CMK (cell line): Measurements from ENCODE around the gene PIEZO1.

Experiments
- DNase-seq: peaks from one replicate; pipeline ENCODE4 v3.0.0-alpha.2; 2010; ENCODE audit warnings: low read depth

PIEZO1 gene

DNA sequence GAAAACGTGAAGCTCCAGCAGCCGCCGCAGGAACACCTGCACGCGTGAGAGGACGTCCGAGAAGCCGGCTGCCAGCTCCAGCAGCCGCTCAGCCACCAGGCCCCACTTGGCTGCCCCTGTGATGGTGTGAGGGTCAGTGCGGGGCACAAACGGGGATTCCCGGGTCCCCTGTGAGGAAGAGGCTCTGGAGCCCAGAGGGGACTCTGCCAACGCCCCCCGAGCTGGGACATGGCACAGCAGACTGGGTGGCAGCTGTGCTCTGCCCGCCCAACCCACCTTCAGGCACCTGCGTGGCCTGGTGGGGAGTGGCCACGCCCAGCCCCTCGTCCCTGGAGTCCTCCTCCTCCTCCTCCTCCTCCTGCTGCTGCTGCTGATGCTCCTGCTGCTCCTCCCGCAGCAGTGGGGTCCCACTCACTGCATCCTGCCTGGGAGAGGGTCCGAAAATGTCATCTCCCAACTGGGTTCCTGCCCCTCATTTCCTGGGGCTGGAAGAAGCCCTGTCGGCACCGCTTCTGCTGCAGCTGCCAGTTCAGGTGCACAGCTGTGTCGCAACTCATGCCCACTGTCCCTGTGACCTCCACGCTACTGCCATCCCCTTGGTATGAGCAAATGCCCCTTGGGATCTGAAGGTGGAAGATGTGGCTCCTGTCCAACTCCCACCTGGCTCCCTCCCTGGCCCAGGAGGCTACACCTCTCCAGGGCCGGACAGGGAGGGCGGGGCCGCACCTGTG is 51.2 kb downstream of the PIEZO1 start:
- no peak for DNase-seq

DNA sequence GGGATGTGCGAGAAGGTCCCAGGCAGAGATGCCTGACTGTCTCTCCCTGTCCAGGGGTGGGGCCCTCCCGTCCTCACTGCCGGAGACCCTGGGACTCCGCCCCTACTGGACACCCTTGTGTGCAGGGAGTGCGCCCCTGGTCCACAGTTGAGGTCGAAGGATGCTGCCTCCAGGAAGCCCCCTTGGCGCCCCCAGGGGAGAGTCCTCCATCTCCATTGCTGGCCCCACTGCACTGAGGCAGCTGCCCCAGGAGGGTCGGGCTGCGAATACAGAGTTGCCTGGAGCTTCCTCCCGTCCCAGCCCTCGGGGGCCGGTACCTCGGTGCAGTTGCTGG is 52.1 kb downstream of the PIEZO1 start:
- DNase-seq, result no peak

DNA sequence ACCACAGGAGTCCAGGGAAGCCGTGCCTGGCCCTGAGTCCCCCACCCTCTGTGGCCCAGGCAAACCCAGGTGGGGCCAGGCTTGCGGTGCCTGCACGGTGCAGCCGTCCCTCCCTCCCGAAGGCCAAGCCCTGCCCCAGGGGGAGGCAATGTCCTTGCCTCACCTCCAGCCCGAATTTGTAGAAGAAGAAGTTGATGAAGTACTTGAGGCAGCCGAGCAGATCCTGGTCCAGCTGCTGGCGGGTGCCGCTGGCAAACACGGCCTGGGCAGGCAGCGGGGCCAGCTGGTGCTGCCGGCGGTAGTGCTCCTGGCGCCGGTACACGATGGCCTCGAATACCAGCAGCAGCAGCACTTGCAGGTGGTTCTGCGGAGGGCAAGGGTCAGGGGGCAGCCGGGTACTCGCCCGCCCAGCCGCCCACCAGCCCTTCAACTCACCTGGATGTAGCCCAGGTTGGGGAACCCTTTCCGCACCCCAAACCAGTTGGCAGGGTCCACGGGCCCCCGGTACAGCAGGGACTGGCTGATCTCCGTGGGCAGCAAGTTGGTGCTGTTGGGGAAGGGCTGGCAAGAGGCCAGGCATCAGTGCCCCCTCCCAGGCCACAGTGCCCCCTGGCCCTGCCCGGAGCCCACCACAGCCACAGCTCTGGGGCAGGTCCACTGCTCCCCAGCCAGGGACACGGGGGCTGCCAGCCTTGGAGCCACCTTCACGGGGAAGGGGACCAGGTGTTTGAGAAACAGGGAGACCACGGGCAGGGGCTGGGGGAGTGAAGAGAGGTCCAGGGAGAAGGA is 52.7 kb downstream of the PIEZO1 start:
- no peak for DNase-seq

DNA sequence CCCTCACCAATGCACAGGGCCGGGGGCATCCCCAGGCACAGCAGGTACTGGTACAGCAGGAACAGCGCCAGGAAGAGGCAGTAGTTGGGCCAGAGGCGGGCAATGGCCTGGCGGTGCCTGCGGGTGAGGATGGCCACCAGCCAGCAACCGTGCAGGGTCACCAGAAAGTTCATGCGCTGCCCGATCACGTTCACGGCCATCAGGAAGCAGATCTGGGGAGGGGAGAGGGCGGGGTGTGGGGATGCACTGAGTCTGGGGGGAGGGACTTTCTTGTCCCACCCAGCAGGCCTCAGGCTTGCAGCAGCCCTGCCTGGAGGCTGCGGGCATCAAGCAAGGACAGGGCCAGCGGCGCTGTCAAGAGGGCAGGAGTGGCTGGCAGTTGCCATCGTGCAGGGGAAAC is 53.3 kb downstream of the PIEZO1 start:
- DNase-seq, result no peak

GRCh38 chr16:88730632-88731607 is 54.1 kb downstream of the PIEZO1 start:
- no peak for DNase-seq

DNA sequence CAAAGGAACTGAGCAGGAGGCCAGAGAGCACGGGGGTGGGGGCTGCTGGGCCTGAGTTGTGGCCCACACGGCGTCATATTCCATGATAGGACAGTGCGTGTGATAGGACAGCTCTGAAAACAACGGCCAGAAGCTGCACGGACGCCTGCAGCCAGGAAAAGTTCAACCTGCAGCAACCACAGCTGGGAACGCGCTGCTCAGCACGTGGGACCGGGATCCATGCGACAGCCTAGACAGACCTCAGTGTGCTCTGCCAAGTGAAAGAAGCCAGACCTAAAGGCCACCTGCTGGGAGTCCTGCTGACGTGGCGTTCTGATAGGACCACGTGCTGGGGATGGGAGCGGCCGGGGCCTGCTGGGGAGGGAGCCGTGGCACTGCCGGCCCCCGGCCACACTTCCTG is 57.1 kb downstream of the PIEZO1 start:
- no peak for DNase-seq

GRCh38 chr16:88726981-88727380 is 58.0 kb downstream of the PIEZO1 start:
- no peak for DNase-seq

DNA sequence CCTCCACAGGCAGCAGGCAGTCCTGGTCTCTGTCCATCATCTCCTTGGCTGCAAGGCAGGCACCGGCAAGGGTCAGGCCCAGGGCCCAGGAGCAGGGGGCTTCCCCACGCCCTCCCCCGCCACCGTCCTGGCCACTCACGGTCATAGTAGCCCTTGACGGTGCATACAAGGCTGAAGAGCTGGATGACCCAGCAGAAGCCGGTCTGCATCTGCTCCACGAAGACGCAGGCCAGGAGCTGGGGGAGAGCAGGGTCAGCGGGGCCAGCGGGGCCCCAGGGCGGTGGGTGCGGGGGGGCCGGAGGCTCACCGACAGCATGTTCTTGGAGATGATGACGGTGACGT is 58.6 kb downstream of the PIEZO1 start:
- DNase-seq, result no peak

DNA sequence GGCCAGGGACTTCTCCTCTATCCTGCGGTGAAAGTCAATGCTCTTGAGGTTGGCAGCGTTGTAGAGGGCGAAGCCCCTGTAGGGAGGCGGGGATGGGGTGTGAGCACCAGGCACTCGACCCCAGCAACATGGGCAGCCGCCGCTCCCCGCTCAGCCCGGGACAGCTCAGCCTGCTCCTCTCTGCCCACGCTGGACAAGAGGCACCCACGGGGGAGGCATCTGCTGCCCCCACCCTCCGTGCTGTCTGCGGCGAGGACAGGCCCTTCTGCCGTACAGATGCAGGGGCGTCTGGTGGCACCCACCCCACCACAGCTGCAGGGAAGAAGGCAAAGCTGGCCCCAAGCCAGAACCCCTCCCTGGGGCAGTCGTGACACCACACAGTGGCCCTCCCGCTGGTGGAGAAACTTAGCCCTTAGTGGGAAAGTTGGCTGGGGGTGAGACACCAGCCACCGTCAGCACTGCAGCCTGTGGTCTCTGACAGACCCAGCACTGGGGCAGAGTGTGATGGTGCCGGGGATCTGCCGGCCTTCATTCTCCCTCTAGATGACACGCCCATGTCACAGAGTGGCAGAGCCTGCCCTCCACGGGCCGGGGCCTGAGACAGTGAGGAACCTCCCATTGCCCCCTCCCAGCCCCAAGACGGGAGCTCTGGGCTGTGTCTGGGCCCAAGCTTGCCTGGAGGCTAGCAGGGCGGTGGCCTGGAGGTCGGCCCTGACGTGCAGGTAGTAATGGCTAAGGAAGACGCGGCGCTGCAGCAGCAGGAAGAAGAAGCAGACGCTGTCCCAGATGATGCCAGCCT is 59.2 kb downstream of the PIEZO1 start:
- DNase-seq, result no peak

DNA sequence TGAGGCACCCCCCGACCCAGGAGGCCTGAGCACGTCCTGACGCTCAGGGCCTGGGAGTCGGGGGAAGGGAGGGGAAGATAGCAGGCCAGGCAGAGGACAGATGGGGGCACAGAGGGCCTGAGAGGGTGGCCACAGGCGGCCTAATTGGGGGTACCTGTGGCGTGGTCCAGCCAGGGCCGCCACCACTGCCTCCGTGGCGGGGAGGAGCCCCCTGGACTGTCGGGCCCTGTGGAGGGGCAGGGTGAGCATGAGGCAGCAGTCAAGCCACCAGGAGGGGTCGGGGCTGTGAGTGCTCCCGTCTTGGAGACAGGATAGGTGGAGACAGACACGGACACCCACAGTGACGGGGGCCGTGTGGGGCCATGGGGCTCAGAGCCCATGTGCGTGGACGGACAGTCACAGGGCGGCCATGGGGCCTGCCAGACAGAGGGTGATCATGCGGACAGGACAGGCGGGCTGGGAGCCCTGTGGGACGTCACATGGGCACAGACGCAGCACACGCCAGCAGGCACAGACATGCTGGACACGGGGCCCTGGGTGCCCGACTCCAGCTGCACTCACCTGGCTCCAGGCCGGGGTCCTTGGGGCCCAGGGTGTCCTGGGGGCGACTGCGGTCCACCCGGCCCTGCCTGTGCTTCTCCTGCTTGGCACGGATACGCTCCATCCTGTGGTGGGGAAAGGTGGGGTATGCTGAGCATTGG is 60.0 kb downstream of the PIEZO1 start:
- DNase-seq, result no peak

DNA sequence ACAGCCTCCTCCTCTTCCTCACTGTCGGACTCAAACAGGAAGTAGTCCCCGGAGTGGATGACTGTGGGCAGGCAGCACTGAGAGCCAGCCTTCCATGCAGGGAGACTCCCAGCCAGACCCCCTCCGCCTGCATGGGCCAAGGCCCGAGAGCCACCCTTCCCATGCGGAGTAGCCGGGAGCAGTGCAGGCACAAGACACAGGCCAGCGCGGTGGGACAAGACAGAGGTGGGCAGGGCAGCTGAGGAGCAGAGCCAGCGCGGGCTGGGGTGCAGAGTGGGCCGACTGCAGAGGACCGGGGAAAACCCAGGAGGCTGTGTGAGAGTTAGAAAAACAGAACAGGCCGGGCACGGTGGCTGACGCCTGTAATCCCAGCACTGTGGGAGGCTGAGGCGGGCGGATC is 61.1 kb downstream of the PIEZO1 start:
- no peak for DNase-seq

- DNase-seq, result no peak
Observed at GRCh38 chr16:88723507-88723887, 61.5 kb downstream of the PIEZO1 start.

DNA sequence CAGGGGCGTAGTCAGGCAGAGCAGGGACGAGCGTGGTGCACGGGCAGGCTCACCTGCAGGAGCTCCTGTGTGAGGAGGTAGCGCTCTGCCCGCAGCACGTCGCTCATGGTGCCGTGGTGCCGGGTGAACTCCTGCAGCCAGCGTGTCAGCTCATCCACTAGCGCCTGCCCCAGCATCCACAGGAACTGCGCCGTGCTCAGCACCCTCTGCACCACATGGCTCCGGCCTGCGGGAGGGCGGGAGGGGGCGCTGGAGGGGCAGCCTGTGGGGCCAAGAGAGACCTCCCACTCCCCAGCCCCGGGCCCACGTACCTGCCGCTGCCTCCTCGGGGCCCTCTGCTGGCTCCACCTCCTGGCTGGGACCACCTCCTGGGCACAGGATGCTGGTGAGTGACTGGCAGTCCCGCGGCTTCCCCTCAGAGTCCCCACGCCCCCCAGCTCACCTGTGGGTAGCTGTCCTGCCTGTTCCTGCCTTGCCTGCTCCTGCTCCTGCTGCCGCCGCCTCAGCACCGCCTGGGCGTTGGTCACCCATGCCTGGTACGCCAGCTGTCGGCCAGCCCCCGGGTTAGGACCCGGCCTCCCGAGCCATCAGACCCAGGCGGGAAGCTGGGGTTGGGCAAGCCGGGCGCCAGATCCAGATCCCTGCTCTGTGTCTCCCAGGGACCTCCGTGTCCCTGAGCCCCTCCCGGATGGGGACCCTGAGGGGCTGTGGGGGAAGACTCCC is 62.1 kb downstream of the PIEZO1 start:
- no peak for DNase-seq

- no peak for DNase-seq
Observed at GRCh38 chr16:88721815-88722755, 62.9 kb downstream of the PIEZO1 start.

GRCh38 chr16:88721236-88721635 is 63.8 kb downstream of the PIEZO1 start:
- DNase-seq, result no peak

DNA sequence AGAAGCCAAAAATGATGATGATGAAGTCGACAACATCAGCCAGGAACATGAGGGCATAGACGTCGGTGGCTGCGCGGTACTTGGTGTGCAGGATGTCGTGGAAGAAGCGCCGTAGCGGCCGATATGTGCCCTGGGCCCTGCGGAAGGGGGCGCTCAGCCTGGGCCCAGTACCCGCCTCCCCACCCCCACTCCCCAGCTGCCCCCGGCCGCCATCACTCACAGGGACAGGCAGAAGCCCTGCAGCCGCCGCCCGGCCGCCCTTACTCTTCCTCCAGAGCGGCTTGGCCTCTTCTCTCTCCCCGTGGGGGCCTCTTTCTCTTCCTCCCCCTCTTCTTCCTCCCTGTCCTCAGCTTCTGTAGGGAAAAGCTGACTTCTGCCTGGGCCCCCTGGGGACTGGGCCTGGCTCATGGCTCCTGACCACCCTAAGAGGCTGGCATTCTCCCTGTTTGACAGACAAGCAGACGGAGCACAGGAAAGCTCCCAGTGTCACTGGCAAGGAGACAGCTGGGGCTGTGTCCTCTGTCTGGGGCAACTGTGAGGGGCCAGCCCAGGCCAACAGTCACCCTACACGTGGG is 64.5 kb downstream of the PIEZO1 start:
- DNase-seq, result no peak

GRCh38 chr16:88719933-88720296 is 65.1 kb downstream of the PIEZO1 start:
- DNase-seq, result no peak

DNA sequence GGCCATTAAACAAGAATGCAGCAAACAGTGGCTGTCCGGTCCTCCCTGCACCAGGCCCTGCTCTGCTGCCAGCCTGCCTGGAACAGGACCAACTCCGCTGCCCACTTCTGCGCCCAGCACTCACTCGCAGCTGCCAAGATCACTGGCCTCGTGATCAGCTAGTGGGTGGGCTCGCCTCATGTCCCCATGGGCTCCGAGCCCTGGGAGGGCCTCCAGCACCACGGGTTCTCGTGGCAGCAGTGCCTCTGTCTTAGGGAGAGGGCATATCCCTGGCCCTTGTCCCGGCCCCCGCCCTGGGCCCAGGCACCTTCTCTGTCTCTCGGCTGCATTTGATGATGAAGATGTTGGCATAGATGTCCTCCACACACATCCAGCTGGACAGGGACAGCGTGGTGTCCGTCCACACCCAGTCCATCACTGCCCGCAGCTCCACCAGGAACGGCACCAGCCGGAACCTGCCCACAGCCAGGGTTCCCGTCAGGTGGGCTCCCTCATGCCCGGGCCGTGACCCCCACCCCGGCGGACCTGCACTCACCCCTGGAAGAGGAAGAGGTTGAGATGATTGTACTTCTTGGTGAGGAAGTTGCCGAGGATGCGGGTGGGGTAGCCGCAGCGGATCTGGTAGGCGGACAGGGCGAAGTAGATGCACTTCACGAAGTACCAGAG is 65.6 kb downstream of the PIEZO1 start:
- DNase-seq, result no peak

GRCh38 chr16:88718178-88718577 is 66.8 kb downstream of the PIEZO1 start:
- DNase-seq, result no peak
